GM23338 (cell line): ENCODE data around the gene CNST. TPM values are rescaled to one million over a fixed set of nuclear protein-coding genes. Genes with fewer than 3 reads are reported as not detected.

Experiments
- ATAC-seq: fragments of 200-7000 bp; cut with Tn5 transposase; 3 replicates; pipeline ENCODE4 v1.9.1; 2020
- DNase-seq: peaks from one replicate; pipeline ENCODE4 v3.0.0-alpha.2; 2015; ENCODE audit warnings: low spot score
- H2AFZ ChIP-seq: fragments of 200-600 bp; sonication (generic); 2 replicates; pipeline ENCODE4 v1.8.0; 2016; ENCODE audit warnings: antibody characterized with exemption, mild to moderate bottlenecking, moderate library complexity
- H3F3A ChIP-seq: fragments of 200-600 bp; sonication (generic); replicated peaks from 2 replicates; pipeline ENCODE4 v1.8.0; 2017; ENCODE audit warnings: antibody characterized with exemption, mixed run types, low read depth
- H3K27ac ChIP-seq: fragments of 200-600 bp; sonication (generic); 2 replicates; pipeline ENCODE4 v1.6.1; 2016; ENCODE audit warnings: low read depth
- H3K27me3 ChIP-seq: fragments of 200-600 bp; sonication (generic); 2 replicates; pipeline ENCODE4 v1.8.0; 2016; ENCODE audit warnings: mild to moderate bottlenecking, mixed run types, moderate library complexity; ENCODE audit not compliant: insufficient read depth
- H3K36me3 ChIP-seq: fragments of 200-600 bp; sonication (generic); 2 replicates; pipeline ENCODE4 v1.8.0; 2016; ENCODE audit warnings: mild to moderate bottlenecking; ENCODE audit not compliant: insufficient read depth
- H3K4me1 ChIP-seq: fragments of 200-600 bp; sonication (generic); 2 replicates; pipeline ENCODE4 v1.8.0; 2016; ENCODE audit warnings: mild to moderate bottlenecking, moderate library complexity; ENCODE audit not compliant: insufficient read depth
- H3K4me2 ChIP-seq: fragments of 200-600 bp; sonication (generic); 2 replicates; pipeline ENCODE4 v1.7.1; 2017; ENCODE audit warnings: mixed run types
- H3K4me3 ChIP-seq: fragments of 200-600 bp; sonication (generic); 2 replicates; pipeline ENCODE4 v1.6.1; 2016; ENCODE audit warnings: mixed run types
- H3K79me2 ChIP-seq: fragments of 200-600 bp; sonication (generic); replicated peaks from 2 replicates; pipeline ENCODE4 v1.8.0; 2017; ENCODE audit warnings: mild to moderate bottlenecking; ENCODE audit not compliant: insufficient read depth
- H3K9me2 ChIP-seq: fragments of 200-600 bp; sonication (generic); 2 replicates; pipeline ENCODE4 v1.8.0; 2017; ENCODE audit not compliant: insufficient read depth
- H4K20me1 ChIP-seq: fragments of 200-600 bp; sonication (generic); replicated peaks from 2 replicates; pipeline ENCODE4 v1.8.0; 2017; ENCODE audit warnings: mild to moderate bottlenecking; ENCODE audit not compliant: insufficient read depth
- H3K27ac Mint-ChIP-seq: 2 replicates; pipeline ENCODE4 v1.8.0; 2020; ENCODE audit warnings: inconsistent platforms, mild to moderate bottlenecking, moderate library complexity, mixed read lengths
- H3K27me3 Mint-ChIP-seq: 3 replicates; pipeline ENCODE4 v1.8.0; 2022; ENCODE audit warnings: low read depth, mild to moderate bottlenecking, moderate library complexity, mixed read lengths, inconsistent platforms; ENCODE audit not compliant: insufficient read depth, poor library complexity
- H3K36me3 Mint-ChIP-seq: 3 replicates; pipeline ENCODE4 v1.8.0; 2021; ENCODE audit warnings: low read depth, mild to moderate bottlenecking, inconsistent platforms, moderate library complexity, mixed read lengths
- H3K4me1 Mint-ChIP-seq: 3 replicates; pipeline ENCODE4 v1.8.0; 2020; ENCODE audit warnings: mild to moderate bottlenecking, inconsistent platforms, mixed read lengths
- H3K4me3 Mint-ChIP-seq: 3 replicates; pipeline ENCODE4 v1.8.0; 2021; ENCODE audit warnings: moderate library complexity, mild to moderate bottlenecking, inconsistent platforms, mixed read lengths
- H3K9me3 Mint-ChIP-seq: 3 replicates; pipeline ENCODE4 v1.8.0; 2020; ENCODE audit warnings: moderate library complexity, mild to moderate bottlenecking, inconsistent platforms, mixed read lengths
- CREB1 ChIP-seq: fragments of 250-450 bp; sonication (Bioruptor Pico); IDR thresholded peaks from 2 replicates; pipeline ENCODE4 v1.5.0; 2020; ENCODE audit warnings: low read depth, mild to moderate bottlenecking, moderate library complexity
- CTCF ChIP-seq, 2 experiments: fragments of 200-600 bp in 1 of 2; sonication (generic) in 1 of 2; conservative IDR thresholded peaks; 2 replicates each; pipeline versions ENCODE4 v1.5.1 to v1.6.1; 2016 to 2017; ENCODE audit warnings: antibody characterized with exemption in 2 of 2, low read depth in 2 of 2, mild to moderate bottlenecking in 2 of 2, moderate library complexity in 1 of 2
- ETS1 ChIP-seq: IDR thresholded peaks from 2 replicates; pipeline ENCODE4 v1.6.1; 2016; ENCODE audit warnings: antibody characterized with exemption
- EZH2 ChIP-seq: fragments of 200-600 bp; sonication (generic); IDR thresholded peaks from one replicate; pipeline ENCODE4 v1.8.0; 2017; ENCODE audit warnings: antibody characterized with exemption, mild to moderate bottlenecking, low read depth; ENCODE audit not compliant: unreplicated experiment
- EZH2phosphoT487 ChIP-seq: fragments of 200-600 bp; sonication (generic); IDR thresholded peaks from one replicate; pipeline ENCODE4 v1.8.1; 2018; ENCODE audit warnings: antibody characterized with exemption; ENCODE audit not compliant: unreplicated experiment
- JUNB ChIP-seq: IDR thresholded peaks from one replicate; pipeline ENCODE4 v1.6.1; 2016; ENCODE audit warnings: antibody characterized with exemption; ENCODE audit not compliant: unreplicated experiment
- NANOG ChIP-seq: IDR thresholded peaks from 2 replicates; pipeline ENCODE4 v1.6.1; 2016; ENCODE audit warnings: antibody characterized with exemption, borderline replicate concordance
- POLR2AphosphoS5 ChIP-seq: IDR thresholded peaks from 2 replicates; pipeline ENCODE4 v1.6.1; 2016; ENCODE audit warnings: antibody characterized with exemption, low read depth
- REST ChIP-seq: IDR thresholded peaks from one replicate; pipeline ENCODE4 v1.6.1; 2018; ENCODE audit warnings: antibody characterized with exemption; ENCODE audit not compliant: unreplicated experiment
- STAT1 ChIP-seq: IDR thresholded peaks from one replicate; pipeline ENCODE4 v1.6.1; 2016; ENCODE audit warnings: antibody characterized with exemption; ENCODE audit not compliant: unreplicated experiment
- ZNF114 ChIP-seq: fragments of 250-450 bp; sonication (Bioruptor Pico); IDR thresholded peaks from 2 replicates; pipeline ENCODE4 v1.5.0; 2020; ENCODE audit warnings: mild to moderate bottlenecking, moderate library complexity
- ZNF331 ChIP-seq: fragments of 250-450 bp; sonication (Bioruptor Pico); IDR thresholded peaks from 2 replicates; pipeline ENCODE4 v1.5.0; 2020; ENCODE audit warnings: low read depth, mild to moderate bottlenecking, moderate library complexity
- ZNF462 ChIP-seq: fragments of 250-450 bp; sonication (Bioruptor Pico); IDR thresholded peaks from 2 replicates; pipeline ENCODE4 v1.5.0; 2020; ENCODE audit warnings: mild to moderate bottlenecking, moderate library complexity
- polyA plus RNA-seq: library from polyadenylated mRNA; unstranded; fragments of >200 nt; fragmentation: Nextera tagmentation; extraction: Ambion mirVana; gene quantifications from 2 replicates; pipeline ENCODE4 v1.2.1, GENCODE V29; 2016
- total RNA-seq: library from RNA; depleted of rRNA; stranded (reverse); fragments of >200 nt; shearing (Covaris generic); gene quantifications from 2 replicates; pipeline ENCODE4 v1.2.3, GENCODE V29; 2014

Gene CNST
- total and polyA plus RNA-seq, 2 experiments from 2014 or later = 8.1 to 17.6 TPM

- DNase-seq (no peak), ATAC-seq (no peak)
- no peaks in the 10 kb centered on the region for H3K4me1 Mint-ChIP-seq
- Histone ChIP-seq H3K36me3 (peaks cover 8% of the 10 kb centered on the region; the same call in 1 of the 2 replicates), H3K9me2 (no peaks in the 10 kb centered on the region), H3K4me3 (no peak overlapping the region), H3F3A (no peaks in the 10 kb centered on the region), H3K79me2 (no peaks in the 10 kb centered on the region), H3K27me3 (no peaks in the 10 kb centered on the region), H3K27ac (no peak overlapping the region), H3K4me1 (no peaks in the 10 kb centered on the region), H3K4me2 (no peak overlapping the region), H4K20me1 (peaks cover 3% of the 10 kb centered on the region; the same call in 1 of the 2 replicates), H2AFZ (no peak overlapping the region)
- TF ChIP-seq CTCF (conservative IDR thresholded peaks at IDR 0.05; ENCODE audit: low read depth in 2 of 2) = no peak
- no peak for TF ChIP-seq CREB1
- TF ChIP-seq EZH2 = no peak
- TF ChIP-seq EZH2phosphoT487 = no peak
- no peak for TF ChIP-seq ZNF462
- TF ChIP-seq REST = no peak
- no peak for TF ChIP-seq ETS1
- no peak for TF ChIP-seq JUNB
- TF ChIP-seq NANOG = no peak
- TF ChIP-seq STAT1 = no peak
- TF ChIP-seq ZNF331 (CRISPR knock-in tag) = no peak
- TF ChIP-seq ZNF114 (CRISPR knock-in tag) = no peak
- TF ChIP-seq POLR2AphosphoS5 = no peak
- H3K27me3 Mint-ChIP-seq = no peaks in the 10 kb centered on the region
- H3K36me3 Mint-ChIP-seq = no peaks in the 10 kb centered on the region
- no peak overlapping the region for H3K4me3 Mint-ChIP-seq
- no peaks in the 10 kb centered on the region for H3K9me3 Mint-ChIP-seq
- no peak overlapping the region for H3K27ac Mint-ChIP-seq
Measured at GRCh38 chr1:246629976-246630375, 63.7 kb downstream of the CNST start.
